NB4 (cell line): ENCODE results near the gene ISM1.

Experiments
- DNase-seq: peaks from one replicate; pipeline ENCODE4 v3.0.0; 2010; ENCODE audit warnings: low read depth
- H3K4me3 ChIP-seq: one replicate; pipeline ENCODE4 v1.5.1; 2011; ENCODE audit warnings: mild to moderate bottlenecking, low read depth, low read length, moderate library complexity
- CTCF ChIP-seq: IDR thresholded peaks from one replicate; pipeline ENCODE4 v1.5.1; 2012; ENCODE audit warnings: low read depth, low read length
- MAX ChIP-seq: IDR thresholded peaks from 2 replicates; pipeline ENCODE4 v1.6.1; 2011; ENCODE audit warnings: low read depth, low read length
- MYC ChIP-seq: IDR thresholded peaks from 2 replicates; pipeline ENCODE4 v1.6.1; 2011; ENCODE audit warnings: low read depth, low read length
- POLR2A ChIP-seq: IDR thresholded peaks from 2 replicates; pipeline ENCODE4 v1.6.1; 2011; ENCODE audit warnings: mild to moderate bottlenecking; ENCODE audit not compliant: insufficient read length; ENCODE audit errors: extremely low read depth

ISM1 gene

DNA sequence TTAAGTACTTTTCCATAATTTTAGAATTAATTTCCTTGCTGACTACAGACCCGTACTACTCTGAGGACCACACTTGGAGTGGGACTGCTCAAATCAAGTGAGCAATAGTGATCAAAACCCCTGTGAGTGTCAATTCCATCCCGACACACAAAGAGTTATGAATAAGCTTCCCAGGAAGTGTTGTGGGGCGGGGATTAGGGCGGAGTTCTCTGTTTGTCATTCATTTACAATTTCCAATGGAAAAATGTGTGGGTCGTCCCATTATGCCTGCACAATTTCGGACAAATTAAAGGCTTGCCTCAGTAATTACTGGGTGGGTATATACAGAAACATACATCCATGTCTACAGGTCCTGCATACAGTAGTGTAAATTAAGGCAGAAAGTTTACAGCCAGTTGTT lies 84.2 kb downstream of the ISM1 start:
- H3K4me3 ChIP-seq: no peak overlapping the region
- TF ChIP-seq CTCF (no peak), MYC (no peak), MAX (no peak), POLR2A (no peak)
- no peak for DNase-seq

DNA sequence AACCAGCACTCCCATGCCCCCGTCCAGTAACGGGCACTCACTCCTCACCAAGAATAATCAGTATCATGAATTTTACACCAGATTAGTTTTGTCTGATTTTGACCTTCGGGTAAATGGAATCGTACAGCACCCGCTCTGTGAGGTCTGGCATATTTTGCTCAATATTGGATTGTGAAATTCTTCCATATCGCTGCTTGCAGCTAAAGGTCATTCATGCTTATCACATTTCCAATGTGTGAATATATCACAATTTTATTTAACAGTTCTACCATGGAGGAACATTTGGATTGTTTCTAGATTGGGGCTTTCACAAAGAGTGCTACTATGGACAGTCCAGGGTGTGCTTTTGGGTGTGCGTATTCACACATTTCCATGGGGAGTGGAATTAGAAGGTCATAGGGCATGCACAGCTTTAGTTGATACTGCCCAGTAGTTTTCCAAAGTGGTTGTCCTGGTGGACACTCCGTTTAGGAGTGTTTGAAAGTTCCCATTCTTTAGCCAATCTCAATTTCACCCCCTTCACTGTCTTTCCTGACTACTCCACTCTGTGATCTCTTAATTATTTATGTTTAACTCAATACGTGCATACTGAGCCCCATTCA lies 86.6 kb downstream of the ISM1 start:
- TF ChIP-seq MAX (no peak), MYC (no peak), CTCF (no peak), POLR2A (no peak)
- H3K4me3 ChIP-seq: no peak overlapping the region
- no peak for DNase-seq

DNA sequence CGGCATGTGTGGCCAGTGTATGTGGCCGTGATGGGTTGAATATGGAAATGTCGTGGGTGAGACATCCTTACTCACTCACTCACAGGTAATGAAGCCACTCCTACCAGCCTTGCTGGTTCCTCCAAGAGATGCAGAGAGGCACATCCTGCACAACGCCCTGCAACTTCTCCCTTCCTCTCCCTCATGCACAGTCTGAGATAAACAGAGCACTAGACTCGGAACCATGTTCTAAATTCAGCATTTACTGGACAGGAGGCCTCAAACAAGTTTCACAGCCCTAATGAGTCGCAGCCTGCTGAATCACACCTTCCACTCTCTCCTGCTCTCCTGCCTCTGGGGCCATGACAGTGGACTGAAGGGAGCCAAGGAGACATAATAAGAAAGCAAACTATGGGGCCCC lies 91.2 kb downstream of the ISM1 start:
- no peak for DNase-seq
- TF ChIP-seq MAX: no peak
- no peak for TF ChIP-seq MYC
- TF ChIP-seq CTCF: no peak
- TF ChIP-seq POLR2A: no peak
- H3K4me3 ChIP-seq: no peak overlapping the region

DNA sequence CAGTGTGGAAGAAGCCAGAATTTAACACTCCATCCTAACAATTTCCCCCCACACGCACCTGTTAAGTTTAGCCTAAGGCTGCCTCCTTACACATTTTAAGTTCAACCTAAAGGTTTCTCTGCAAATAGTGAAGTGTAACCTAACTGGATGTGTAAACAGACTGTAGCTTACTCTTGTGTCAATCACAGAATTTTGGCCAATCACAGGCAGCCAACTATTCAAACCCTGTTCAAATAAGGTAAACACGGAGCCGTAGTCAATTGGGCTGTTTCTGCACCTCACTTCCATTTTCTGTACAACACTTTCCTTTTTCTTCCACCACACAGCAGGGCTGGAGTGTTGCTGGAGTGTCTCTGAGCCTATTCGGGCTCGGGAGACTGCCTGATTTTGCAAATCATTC lies 92.1 kb downstream of the ISM1 start:
- TF ChIP-seq MAX (no peak), MYC (no peak)
- DNase-seq: no peak
- no peak overlapping the region for H3K4me3 ChIP-seq

- no peak for TF ChIP-seq MAX
- TF ChIP-seq MYC: no peak
- no peak for TF ChIP-seq POLR2A
- TF ChIP-seq CTCF: no peak
- H3K4me3 ChIP-seq: no peak overlapping the region
- no peak for DNase-seq
Observed at GRCh38 chr20:13317439-13317838, 96.4 kb downstream of the ISM1 start.

DNA sequence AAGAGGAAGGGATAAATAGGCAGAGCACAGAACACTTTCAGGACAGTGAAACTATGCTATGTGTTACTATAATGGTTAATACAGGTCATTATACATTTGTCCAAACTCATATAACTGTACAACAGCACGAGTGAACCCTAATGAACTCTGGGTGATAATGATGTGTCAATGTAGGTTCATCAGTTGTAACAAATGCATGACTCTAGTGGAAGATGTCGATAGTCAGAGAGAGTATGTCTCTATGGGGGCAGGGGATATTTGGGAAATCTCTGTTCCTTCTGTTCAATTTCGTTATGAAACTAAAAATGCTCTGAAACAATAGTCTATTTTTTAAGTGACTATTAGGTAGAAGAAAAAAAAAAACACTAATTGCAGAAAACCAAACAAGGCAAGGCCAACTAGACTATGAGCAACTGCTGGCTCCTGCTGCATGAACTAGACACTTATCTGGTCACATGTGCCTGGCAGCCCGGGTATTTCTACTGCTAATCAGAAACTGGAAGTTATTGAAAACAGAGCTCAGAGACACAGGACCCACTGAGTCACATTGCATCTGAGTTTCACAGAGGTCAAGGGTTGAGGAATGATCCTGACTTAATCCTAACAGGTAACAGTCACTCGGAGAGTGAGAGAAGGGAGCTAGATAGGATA lies 97.9 kb downstream of the ISM1 start:
- no peak overlapping the region for H3K4me3 ChIP-seq
- TF ChIP-seq MAX (no peak), CTCF (no peak), MYC (no peak), POLR2A (no peak)

More for the DNA sequence above, 97.9 kb downstream of the ISM1 start:
- DNase-seq: no peak
